HUES48 (cell line): ENCODE measurements around the gene SIGLEC8.

ENCODE experiments used
- H3K27ac ChIP-seq: one replicate; pipeline ENCODE4 v1.7.0; 2013; ENCODE audit warnings: low read depth, low read length, inconsistent platforms
- H3K27me3 ChIP-seq: 2 replicates; pipeline ENCODE4 v1.6.1; 2013; ENCODE audit warnings: mild to moderate bottlenecking, low read length; ENCODE audit not compliant: control insufficient read depth, insufficient read depth
- H3K36me3 ChIP-seq: 2 replicates; pipeline ENCODE4 v1.6.1; 2013; ENCODE audit warnings: low read length; ENCODE audit not compliant: control insufficient read depth, insufficient read depth
- H3K4me1 ChIP-seq: 2 replicates; pipeline ENCODE4 v1.6.1; 2013; ENCODE audit warnings: mild to moderate bottlenecking, low read length; ENCODE audit not compliant: control insufficient read depth, insufficient read depth
- H3K4me3 ChIP-seq: 2 replicates; pipeline ENCODE4 v1.5.1; 2013; ENCODE audit warnings: mild to moderate bottlenecking, low read depth, low read length
- H3K9ac ChIP-seq: 2 replicates; pipeline ENCODE4 v1.6.1; 2013; ENCODE audit warnings: mild to moderate bottlenecking, low read depth, low read length, moderate library complexity
- H3K9me3 ChIP-seq: 2 replicates; pipeline ENCODE4 v1.6.1; 2013; ENCODE audit warnings: low read length; ENCODE audit not compliant: control insufficient read depth, insufficient read depth

Gene SIGLEC8

GRCh38 chr19:51490676-51491075 is 32.4 kb upstream of the SIGLEC8 start:
- no peak overlapping the region for H3K9ac ChIP-seq
- peaks cover 57% of the 10 kb centered on the region for H3K9me3 ChIP-seq
- H3K4me1 ChIP-seq, result no peaks in the 10 kb centered on the region
- no peaks in the 10 kb centered on the region for H3K36me3 ChIP-seq
- H3K27ac ChIP-seq, result no peak overlapping the region
- no peak overlapping the region for H3K4me3 ChIP-seq
- H3K27me3 ChIP-seq, result no peaks in the 10 kb centered on the region

- no peak overlapping the region for H3K4me3 ChIP-seq
- no peaks in the 10 kb centered on the region for H3K27me3 ChIP-seq
- no peak overlapping the region for H3K27ac ChIP-seq
- no peak overlapping the region for H3K9ac ChIP-seq
- H3K36me3 ChIP-seq, result no peaks in the 10 kb centered on the region
- peaks cover 61% of the 10 kb centered on the region for H3K9me3 ChIP-seq
- H3K4me1 ChIP-seq, result no peaks in the 10 kb centered on the region
Observed at GRCh38 chr19:51489113-51489512, 30.9 kb upstream of the SIGLEC8 start.

GRCh38 chr19:51488491-51488890 is 30.2 kb upstream of the SIGLEC8 start:
- Histone ChIP-seq H3K4me1 (no peaks in the 10 kb centered on the region), H3K9ac (no peak overlapping the region), H3K9me3 (peaks cover 59% of the 10 kb centered on the region), H3K27me3 (no peaks in the 10 kb centered on the region), H3K27ac (no peak overlapping the region), H3K4me3 (no peak overlapping the region), H3K36me3 (no peaks in the 10 kb centered on the region)

GRCh38 chr19:51485960-51486660 is 27.9 kb upstream of the SIGLEC8 start:
- Histone ChIP-seq H3K27ac (no peak overlapping the region), H3K4me3 (no peak overlapping the region), H3K4me1 (no peaks in the 10 kb centered on the region), H3K27me3 (no peaks in the 10 kb centered on the region), H3K36me3 (no peaks in the 10 kb centered on the region), H3K9me3 (peaks cover 47% of the 10 kb centered on the region), H3K9ac (no peak overlapping the region)

GRCh38 chr19:51480590-51480989 is 22.3 kb upstream of the SIGLEC8 start:
- Histone ChIP-seq H3K4me3 (no peak overlapping the region), H3K4me1 (no peaks in the 10 kb centered on the region), H3K27ac (no peak overlapping the region), H3K9ac (no peak overlapping the region), H3K9me3 (peaks cover 28% of the 10 kb centered on the region; the same call in 1 of the 2 replicates), H3K36me3 (no peaks in the 10 kb centered on the region), H3K27me3 (no peaks in the 10 kb centered on the region)

- peaks cover 20% of the 10 kb centered on the region; the same call in 1 of the 2 replicates for H3K9me3 ChIP-seq
- no peak overlapping the region for H3K27ac ChIP-seq
- no peaks in the 10 kb centered on the region for H3K36me3 ChIP-seq
- H3K4me1 ChIP-seq, result no peaks in the 10 kb centered on the region
- H3K27me3 ChIP-seq, result no peaks in the 10 kb centered on the region
- no peak overlapping the region for H3K4me3 ChIP-seq
- no peak overlapping the region for H3K9ac ChIP-seq
Observed at GRCh38 chr19:51479531-51480331, 21.5 kb upstream of the SIGLEC8 start.

GRCh38 chr19:51478381-51479234 is 20.4 kb upstream of the SIGLEC8 start, which contains the start of gene CEACAM18:
TSS of gene CEACAM18 (plus strand) at chr19:51478539.
- Histone ChIP-seq H3K4me1 (no peaks in the 10 kb centered on the region), H3K4me3 (no peak within 1 kb of the TSS), H3K27ac (no peak within 1 kb of the TSS), H3K9ac (no peak within 1 kb of the TSS), H3K9me3 (peaks cover 14% of the 10 kb centered on the region; the same call in 1 of the 2 replicates), H3K36me3 (no peaks in the 10 kb centered on the region), H3K27me3 (no peaks in the 10 kb centered on the region)

GRCh38 chr19:51477344-51477743 is 19.1 kb upstream of the SIGLEC8 start:
- no peaks in the 10 kb centered on the region for H3K4me1 ChIP-seq
- no peaks in the 10 kb centered on the region for H3K27me3 ChIP-seq
- no peak overlapping the region for H3K27ac ChIP-seq
- H3K36me3 ChIP-seq, result no peaks in the 10 kb centered on the region
- H3K9me3 ChIP-seq, result peaks cover 8% of the 10 kb centered on the region; the same call in 1 of the 2 replicates
- H3K9ac ChIP-seq, result no peak overlapping the region
- H3K4me3 ChIP-seq, result no peak overlapping the region

GRCh38 chr19:51476164-51476563 is 17.9 kb upstream of the SIGLEC8 start:
- H3K4me1 ChIP-seq, result no peaks in the 10 kb centered on the region
- H3K27me3 ChIP-seq, result no peaks in the 10 kb centered on the region
- H3K27ac ChIP-seq, result no peak overlapping the region
- H3K4me3 ChIP-seq, result no peak overlapping the region
- no peaks in the 10 kb centered on the region for H3K36me3 ChIP-seq
- H3K9me3 ChIP-seq, result peaks cover 8% of the 10 kb centered on the region; the same call in 1 of the 2 replicates
- H3K9ac ChIP-seq, result no peak overlapping the region

GRCh38 chr19:51473009-51473707 is 14.9 kb upstream of the SIGLEC8 start:
- Histone ChIP-seq H3K27me3 (no peaks in the 10 kb centered on the region), H3K9ac (no peak overlapping the region), H3K9me3 (peaks cover 8% of the 10 kb centered on the region; the same call in 1 of the 2 replicates), H3K27ac (no peak overlapping the region), H3K4me3 (no peak overlapping the region), H3K36me3 (no peaks in the 10 kb centered on the region), H3K4me1 (no peaks in the 10 kb centered on the region)
